Measurements from ENCODE around the gene KCNJ10. TPM values are rescaled to one million over a fixed set of nuclear protein-coding genes. Genes with fewer than 3 reads are reported as not detected.

KCNJ10 gene
- total and polyA plus RNA-seq, 8 donors, result 0.05 to 0.09 (median 0.08) TPM; not detected in 5

DNA sequence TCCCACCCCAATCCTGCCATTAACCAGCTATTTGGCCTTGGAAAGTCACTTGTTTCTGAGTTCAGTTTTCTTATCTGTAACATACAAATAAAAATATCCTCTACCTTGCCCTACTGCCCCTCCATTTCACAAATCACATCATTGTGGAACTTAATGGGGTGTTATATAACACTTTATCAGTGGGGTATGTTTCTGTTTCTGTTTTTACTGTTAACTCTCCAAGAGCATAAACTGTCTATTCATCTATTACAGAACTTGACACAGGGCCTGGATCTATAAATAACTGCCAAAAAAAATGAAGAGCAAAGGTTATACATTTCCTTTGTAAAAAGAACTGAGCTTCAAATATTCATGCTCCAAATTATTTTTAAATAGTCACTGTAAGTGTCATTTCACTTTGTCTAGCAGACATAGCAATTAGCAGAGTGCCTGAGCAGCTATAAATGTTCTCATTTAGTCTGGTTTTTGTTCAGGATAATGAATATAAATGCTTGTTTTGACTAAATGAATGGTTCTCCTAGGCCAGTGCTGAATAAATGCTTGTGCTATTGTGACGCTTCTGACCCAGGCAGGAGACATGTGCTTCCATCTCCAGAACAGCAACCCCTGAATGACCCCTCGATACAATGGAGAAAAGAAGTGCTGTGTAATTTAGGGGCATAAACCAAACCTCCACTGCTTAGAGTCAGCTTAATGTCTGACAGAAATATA is 45.6 kb downstream of the KCNJ10 start:
- Histone ChIP-seq H3K9me3 (no peaks in the 10 kb centered on the region), H3K4me1 (peaks cover 2 to 3% (median 3%) of the 10 kb centered on the region in 3 donors), H3K4me3 (no peak overlapping the region), H3K27ac (no peak overlapping the region), H3K36me3 (no peaks in the 10 kb centered on the region), H3K27me3 (no peaks in the 10 kb centered on the region)
- no peak for ATAC-seq
- intact Hi-C loops (cut with DNase I), result no loop called here
- TF ChIP-seq, protein P1, sequence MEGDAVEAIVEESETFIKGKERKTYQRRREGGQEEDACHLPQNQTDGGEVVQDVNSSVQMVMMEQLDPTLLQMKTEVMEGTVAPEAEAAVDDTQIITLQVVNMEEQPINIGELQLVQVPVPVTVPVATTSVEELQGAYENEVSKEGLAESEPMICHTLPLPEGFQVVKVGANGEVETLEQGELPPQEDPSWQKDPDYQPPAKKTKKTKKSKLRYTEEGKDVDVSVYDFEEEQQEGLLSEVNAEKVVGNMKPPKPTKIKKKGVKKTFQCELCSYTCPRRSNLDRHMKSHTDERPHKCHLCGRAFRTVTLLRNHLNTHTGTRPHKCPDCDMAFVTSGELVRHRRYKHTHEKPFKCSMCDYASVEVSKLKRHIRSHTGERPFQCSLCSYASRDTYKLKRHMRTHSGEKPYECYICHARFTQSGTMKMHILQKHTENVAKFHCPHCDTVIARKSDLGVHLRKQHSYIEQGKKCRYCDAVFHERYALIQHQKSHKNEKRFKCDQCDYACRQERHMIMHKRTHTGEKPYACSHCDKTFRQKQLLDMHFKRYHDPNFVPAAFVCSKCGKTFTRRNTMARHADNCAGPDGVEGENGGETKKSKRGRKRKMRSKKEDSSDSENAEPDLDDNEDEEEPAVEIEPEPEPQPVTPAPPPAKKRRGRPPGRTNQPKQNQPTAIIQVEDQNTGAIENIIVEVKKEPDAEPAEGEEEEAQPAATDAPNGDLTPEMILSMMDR (IDR thresholded peaks at IDR 0.05), result no peak
- WGBS, 2 donors, result 73 to 89% methylated on average over 2 of the region's 2 CpGs
- no peak for FAIRE-seq
- DNase-seq, result no peak

DNA sequence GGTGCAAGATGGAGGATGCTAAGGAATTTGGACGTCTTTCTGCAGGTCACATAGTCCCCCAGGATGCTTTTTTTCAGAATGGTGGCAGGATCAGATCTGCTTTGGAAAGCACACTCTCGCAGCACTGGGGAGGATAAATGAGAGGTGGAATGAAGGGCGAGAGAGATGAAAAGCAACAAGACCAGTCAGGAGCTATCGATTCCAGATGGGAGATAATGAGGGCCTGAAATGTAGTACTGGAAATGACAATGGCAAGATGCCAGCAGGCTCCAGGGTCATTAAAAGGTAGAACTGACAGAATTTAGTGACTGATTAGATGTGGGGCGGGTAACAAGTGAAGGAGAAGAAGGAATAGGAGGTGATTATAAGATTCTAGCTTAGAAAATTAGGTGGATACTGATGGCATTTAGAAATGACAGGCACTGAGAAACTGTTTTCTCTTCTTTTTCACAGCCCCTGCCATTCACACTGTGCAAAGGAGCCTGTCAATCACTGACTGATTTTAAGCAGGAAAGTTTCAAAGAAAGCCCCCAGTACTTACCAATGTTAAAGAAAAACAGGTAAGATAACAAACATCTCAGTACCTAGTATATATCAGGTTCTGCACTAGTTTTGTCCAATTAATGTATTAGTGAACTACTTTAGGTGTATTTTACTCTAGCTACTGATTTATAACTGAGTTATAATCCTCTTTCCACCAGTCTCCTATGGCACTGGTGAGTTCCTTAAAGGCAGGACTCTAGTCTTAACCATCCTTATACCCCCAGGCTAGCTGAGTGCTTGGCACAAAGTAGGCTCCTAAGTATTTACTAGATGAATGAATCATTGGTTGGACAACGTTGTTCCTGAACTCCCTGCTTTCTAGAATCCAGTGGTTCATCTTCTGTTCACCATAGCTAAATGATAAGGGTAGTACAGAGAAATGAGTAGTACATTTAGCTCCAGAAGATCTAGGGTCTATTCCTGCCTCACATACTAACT is 47.3 kb downstream of the KCNJ10 start:
- no peak for DNase-seq
- no peaks in the 10 kb centered on the region for H3K4me1 ChIP-seq
- H3K27me3 ChIP-seq, result no peaks in the 10 kb centered on the region
- TF ChIP-seq, protein P1 (IDR thresholded peaks at IDR 0.05), result no peak
- H3K9me3 ChIP-seq, result no peaks in the 10 kb centered on the region
- H3K36me3 ChIP-seq, result no peaks in the 10 kb centered on the region
- 23 to 30% methylated on average over 6 of the region's 6 CpGs for WGBS, 2 donors
- no peak for ATAC-seq
- no peak overlapping the region for H3K4me3 ChIP-seq
- no peak for FAIRE-seq
- H3K27ac ChIP-seq, result no peak overlapping the region
- intact Hi-C loops (cut with DNase I), result no loop called here

DNA sequence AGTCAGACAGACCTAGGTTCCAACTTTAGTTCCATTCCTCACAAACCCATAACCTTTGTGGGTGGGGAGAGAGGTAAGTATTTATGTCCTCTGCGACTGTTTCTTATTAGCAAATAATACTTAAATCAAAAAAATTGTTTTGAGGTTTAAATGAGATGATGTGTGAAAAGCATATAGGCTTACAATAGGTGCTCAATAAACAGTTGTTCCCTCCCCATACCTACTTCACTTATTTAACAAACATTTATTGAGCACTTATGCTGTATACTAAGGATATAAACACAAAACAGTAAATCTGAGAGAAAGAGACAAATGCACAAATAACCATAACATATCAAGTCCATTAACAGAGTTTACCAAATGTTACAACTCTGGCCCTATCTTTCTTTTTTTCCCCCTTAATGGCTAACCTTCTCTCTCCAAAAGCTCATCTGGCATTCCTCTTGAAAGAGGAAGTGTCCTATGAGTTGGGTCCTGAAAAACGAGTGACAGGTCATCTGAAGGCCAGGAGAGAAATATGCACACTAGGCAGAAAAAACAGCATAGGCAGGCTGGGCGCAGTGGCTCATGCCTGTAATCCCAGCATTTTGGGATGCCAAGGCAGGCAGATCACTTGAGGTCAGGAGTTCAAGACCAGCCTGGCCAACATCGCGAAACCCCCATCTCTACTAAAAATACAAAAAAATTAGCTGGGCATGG is 48.4 kb downstream of the KCNJ10 start:
- Histone ChIP-seq H3K4me1 (no peaks in the 10 kb centered on the region), H3K36me3 (no peaks in the 10 kb centered on the region), H3K9me3 (no peaks in the 10 kb centered on the region), H3K4me3 (no peak overlapping the region), H3K27me3 (no peaks in the 10 kb centered on the region), H3K27ac (no peak overlapping the region)
- DNase-seq (no peak), ATAC-seq (no peak), FAIRE-seq (no peak)
- TF ChIP-seq, protein P1 (IDR thresholded peaks at IDR 0.05), result no peak
- WGBS, 2 donors, result 71 to 84% methylated on average over 5 of the region's 5 CpGs
- intact Hi-C loops (cut with DNase I), result no loop called here

DNA sequence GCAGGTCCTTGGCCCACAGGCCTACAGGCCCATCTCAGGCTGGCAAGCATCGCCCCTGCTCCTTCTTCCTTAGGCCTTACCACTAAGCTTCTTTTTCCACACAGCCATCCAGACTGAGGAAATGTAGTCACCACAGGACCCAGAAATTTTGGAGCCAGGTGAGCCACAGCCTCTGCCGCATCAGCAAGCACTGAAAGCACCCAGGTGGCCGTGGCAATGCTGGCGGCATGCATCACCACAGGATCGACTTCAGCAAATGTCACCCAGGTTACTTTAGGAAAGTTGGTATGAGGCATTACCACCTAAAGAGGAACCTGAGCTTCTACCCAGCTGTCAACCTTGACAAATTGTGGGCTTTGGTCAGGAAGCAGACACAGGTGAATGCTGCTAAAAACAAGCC is 49.8 kb downstream of the KCNJ10 start:
- intact Hi-C loops (cut with DNase I), result no loop called here
- H3K4me3 ChIP-seq, result no peak overlapping the region
- no peaks in the 10 kb centered on the region for H3K4me1 ChIP-seq
- no peak overlapping the region for H3K27ac ChIP-seq
- 74 to 79% methylated on average over 5 of the region's 5 CpGs for WGBS, 2 donors
- TF ChIP-seq, protein P1 (IDR thresholded peaks at IDR 0.05), result no peak
- no peaks in the 10 kb centered on the region for H3K36me3 ChIP-seq
- H3K9me3 ChIP-seq, result no peaks in the 10 kb centered on the region
- DNase-seq (no peak), ATAC-seq (no peak), FAIRE-seq (no peak)
- H3K27me3 ChIP-seq, result no peaks in the 10 kb centered on the region

Data from pancreas (tissue), 10 donors.